ENCODE measurements around the gene ACVR2A.

Gene ACVR2A

DNA sequence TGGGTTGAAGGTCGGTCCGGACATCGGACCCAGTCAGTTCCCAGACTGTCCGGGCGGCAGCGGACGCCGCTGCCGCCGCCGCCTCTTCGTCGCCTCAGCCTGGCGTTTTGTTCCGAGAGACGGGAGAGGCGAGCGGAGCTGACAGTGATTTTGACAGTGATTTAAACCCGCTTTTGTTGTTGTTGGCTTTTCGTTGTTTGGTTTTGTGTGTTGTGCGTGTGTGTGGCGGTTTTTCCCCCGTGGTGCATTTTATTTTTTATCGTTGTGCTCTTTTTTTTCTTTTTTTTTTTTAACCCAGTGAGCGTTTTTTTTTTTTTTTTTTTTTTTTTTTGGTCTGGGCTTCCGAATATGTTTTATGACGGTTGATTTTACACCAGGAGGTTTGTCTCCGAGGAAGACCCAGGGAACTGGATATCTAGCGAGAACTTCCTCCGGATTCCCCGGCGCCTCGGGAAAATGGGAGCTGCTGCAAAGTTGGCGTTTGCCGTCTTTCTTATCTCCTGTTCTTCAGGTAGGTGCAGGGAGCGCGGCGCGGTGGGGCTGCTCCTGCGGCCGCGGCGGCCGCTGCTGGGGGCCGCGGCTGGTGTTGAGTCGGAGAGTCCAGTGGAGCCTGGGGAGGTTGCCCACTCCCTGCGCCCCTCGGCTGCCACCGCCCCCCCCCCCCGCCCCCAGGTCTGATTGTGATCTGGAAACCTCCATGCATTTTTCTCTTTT is at the start of gene ACVR2A:
TSS of gene ACVR2A (plus strand) at position 333 of the 714 bp plus-strand sequence. CDS start at position 457, 124 bp downstream.
- no peak for DNase-seq

DNA sequence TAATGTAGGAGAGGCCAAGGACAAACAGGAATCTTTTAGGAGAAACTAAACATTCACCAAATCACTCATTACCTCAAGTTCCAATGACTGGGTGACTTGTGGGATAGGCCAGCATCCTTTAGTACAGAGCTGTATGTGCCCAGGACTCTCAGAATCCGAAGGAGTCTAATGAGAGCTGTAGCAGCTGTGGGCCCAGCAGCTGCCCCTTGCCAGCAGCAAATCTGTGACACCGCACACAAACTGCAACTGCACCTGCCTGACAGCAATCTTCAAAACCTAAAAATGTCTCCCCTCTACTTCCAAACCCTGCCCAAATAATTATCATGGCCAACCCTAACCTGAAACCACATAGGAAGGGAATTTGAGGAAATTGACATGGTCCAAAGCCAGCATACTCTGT is 44.5 kb upstream of the ACVR2A start:
- no peak for DNase-seq

DNA sequence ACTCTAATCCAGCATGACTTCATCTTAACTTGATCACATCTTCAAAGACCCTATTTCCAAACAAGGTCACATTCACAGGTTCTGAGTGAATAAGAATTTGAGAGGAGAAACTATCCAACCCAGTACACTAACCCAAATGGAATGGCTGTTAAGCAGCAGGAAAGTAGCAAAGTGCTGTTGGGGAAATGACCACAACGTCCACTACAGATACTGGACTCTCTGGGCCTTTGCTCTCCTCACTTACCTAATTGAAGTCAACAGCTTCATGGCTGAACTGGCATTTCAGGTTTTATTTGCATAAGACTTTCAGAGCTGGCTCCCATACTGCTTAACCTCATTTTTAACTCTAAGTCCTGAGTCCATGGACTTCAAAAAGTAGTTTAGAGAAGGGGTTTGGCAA is 38.0 kb upstream of the ACVR2A start:
- DNase-seq = no peak

DNA sequence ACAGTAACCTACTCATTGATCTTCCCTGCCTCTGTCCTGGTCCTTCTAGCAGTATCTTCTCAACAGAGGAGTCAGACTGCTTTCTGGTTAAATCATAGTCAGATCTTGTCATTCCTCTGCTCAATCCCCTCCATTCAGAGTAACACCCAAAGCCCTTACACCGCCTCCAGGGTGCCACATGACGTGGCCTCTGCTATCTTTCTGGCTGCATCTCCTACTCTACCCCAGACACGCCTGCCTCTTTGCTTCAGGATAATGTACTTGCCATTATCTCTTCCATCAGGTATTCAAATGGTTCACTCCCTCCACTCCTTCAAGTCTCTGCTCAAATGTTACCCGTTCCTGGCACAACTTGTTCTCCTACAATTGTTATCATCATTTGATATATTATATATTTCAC is 36.3 kb upstream of the ACVR2A start:
- DNase-seq = no peak

DNA sequence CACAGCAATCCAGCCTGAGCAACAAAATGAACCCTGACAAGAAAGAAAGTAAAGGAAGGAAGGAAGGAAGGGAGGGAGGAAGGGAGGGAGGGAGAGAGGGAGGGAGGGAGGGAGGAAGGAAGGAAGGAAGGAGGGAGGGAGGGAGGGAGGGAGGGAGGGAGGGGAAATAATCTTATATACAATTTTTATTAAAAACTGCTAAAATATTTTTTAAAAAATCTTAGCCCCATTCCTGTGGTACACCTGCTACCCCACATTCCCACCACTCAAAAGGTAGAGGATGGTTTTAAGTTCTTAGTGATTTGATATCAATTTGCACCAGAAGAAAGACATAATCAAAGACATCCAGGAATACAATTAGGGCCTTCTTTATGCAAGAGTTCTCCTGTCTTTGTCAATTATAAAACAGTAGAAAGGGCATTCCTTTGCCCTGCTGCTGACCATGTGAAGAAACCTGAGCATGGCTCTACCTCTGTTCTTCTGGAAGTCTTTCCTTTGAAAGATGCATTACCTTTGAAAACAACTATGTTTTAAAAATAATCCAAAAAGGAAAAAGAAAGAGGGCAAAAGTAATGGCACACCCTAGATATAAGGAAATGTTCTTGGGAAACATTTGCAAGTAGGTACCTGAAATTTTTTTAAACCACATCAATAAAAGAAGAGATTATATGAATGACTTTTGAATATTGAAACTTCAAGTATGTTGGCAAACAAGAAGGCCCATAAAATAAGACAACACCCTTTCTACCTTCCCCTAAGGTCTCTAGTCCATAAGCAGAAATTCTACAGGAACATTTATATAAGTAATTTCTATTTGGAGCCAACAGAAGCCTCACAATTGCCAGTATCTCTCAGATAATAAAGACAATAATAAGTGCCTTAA is 33.7 kb upstream of the ACVR2A start:
- DNase-seq = no peak

DNA sequence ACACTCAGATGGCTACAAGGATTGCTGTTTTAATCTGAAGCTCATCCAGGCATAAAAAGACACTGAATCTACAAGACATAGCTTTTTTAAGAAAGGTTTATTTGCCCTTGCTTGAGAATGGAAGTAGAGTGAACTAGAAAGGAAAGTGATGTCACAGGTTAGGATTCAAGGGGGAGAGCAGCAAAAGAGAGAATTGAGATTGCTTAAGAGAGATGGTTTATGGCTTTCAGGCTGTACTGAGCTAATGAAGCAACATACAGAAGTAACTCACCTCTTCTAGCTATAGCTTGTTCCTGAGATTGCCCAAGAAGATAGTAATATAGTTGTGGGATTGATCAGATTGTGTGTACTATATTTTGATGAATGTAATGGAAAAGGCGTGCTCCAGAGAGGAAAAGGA is 26.1 kb upstream of the ACVR2A start:
- DNase-seq = no peak

DNA sequence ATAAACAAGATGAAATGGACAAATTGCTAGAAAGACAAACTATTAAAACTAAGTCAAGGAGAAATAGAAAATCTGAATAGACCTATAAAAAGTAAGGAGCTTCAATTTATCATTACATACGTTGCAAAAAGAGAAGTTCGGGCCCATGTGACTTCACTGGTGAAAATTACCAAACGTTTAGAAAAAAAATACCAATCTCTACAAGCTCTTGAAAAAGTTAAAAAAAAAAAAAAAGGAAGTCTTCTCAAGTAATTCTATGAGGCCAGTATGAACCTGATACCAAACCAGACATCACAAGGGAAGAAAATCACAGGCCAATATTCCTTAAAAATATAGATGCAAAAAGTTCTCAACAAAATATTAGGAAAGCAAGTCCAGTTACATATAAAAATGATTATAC is 20.2 kb upstream of the ACVR2A start:
- DNase-seq = no peak

DNA sequence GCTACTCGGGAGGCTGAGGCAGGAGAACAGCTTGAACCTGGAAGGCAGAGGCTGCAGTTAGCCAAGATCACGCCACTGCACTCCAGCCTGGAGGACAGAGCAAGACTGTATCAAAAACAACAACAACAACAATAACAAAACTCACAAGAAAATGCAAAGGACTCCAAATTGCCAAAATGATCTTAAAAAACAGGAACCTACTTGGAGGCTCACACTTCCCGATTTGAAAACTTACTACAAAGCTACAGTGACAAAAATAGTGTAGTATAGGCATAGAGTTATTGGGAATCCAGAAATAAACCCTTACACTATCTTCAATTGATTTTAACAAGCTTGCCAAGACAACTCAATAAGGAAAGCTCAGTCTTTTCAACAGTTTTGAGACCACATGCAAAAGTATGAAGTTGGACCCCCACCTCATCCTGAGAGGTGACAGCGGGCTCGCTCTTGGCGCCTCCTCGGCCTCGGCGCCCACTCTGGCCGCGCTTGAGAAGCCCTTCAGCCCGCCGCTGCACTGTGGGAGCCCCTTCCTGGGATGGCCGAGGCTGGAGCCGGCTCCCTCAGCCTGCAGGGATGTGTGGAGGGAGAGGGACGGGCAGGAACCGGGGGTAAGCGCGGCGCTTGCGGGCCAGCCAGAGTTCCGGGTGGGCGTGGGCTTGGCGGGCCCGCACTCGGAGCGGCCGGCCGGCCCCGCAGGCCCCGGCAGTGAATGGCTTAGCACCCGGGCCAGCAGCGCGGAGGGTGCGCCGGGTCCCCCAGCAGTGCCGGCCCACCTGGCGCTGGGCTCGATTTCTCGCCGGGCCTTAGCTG is 18.3 kb upstream of the ACVR2A start:
- DNase-seq = no peak

DNA sequence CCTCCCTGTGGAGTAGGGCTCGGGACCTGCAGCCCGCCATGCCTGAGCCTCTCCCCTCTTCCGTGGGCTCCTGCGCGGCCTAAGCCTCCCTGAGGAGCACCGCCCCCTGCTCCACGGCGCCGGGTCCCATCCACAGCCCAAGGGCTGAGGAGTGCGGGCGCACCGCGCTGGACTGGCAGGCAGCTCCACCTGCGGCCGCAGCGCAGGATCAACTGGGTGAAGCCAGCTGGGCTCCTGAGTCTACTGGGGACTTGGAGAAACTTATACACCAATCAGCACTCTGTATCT is 17.8 kb upstream of the ACVR2A start:
- no peak for DNase-seq

DNA sequence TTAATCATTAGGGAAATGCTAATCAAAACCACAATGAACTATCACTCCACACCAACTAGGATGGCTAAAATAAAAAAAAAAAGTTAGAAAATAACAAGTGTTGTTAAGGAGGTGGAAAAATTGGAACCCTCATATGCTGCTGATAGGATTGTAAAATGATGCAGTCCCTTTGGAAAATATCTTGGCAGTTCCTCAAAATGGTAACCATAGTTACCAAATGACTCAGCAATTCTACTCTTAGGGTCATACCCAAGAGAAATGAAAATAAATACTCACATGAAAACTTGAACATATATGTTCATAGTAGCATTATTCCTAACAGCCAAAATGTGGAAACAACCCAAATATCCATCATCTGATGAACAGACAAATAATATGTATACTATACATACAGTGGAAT is 15.7 kb upstream of the ACVR2A start:
- no peak for DNase-seq

DNA sequence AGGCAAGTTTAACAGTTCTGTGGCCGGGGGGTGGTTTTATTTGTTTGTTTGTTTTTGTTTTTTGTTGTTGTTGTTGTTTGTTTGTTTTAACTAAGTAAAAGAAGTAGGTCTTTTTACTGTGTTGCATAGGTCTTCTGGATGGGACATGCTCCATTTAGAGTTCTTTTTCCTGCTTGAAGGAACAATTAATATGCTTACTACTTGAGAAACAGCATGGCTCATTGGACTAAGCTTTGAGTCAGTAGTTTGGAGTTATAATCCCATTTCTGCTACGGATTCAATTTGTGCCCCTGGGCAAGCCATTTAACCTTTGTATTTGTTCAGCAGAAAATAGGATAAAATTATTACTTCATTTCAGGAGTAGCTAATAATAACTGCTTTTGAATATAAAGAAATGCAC is 8.7 kb upstream of the ACVR2A start:
- DNase-seq = no peak

DNA sequence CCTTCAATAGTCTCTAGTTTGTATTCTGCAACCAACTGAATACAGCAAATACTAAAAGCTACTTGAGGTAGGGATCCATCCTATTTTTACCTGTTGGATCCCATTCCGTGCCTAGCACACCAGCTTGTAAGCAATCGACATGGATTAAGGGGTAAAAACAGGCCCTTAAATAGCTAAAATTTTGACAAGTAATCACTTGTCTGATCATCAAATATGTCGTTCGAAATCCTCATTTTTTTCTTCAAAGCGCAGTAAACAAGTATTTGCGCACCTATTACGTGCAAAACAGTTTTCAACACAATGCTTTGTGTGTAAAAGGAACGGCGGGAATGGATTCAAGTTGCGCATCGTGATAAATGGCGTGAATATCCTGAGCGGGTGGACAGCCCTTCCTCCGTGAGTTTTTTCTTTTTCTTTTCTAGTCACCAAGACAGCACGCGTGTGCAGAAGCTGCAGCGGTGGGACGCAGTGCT is 1.4 kb upstream of the ACVR2A start:
- DNase-seq = no peak

DNA sequence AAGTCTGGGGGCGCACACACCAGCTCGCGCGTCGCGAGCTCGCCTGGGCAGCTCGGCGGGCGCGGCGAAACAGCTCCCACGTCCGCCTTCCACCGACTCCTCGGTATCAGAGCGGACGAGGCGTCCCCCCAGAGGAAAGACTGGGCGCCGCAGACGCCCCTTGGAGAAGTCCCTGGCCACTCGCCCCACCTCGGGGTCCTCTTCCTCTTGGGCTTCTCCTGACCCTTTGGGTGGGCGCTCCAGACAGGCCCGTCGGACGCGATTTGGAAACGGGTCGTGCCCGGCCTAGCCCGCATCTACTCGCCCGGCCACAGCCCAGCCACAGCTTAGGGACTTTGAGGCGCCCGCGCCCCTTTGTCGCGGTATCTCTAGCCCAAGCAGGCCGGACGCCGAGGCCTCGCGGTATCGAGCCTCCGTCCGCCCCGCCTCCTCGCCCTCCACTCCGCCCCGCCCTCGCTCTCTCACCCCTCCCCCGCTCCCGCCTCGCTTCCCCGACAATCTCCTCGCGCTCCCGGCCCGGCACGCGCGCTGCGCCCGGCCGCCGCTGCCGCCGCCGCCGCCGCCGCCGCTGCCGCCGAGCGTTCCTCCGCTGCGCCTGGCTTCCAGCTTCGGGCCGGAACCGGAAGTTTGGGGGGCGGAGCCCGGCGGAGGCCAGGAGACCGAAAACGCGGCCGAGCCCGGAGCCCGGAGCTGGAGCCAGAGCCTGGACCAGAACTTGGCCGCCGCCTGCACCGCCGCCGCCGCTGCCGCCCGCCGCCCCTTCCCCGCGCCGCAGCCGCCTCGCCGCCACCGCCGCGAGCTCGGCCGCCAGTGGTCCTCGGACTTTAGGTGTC is 749 bp upstream of the ACVR2A start:
- DNase-seq = no peak

DNA sequence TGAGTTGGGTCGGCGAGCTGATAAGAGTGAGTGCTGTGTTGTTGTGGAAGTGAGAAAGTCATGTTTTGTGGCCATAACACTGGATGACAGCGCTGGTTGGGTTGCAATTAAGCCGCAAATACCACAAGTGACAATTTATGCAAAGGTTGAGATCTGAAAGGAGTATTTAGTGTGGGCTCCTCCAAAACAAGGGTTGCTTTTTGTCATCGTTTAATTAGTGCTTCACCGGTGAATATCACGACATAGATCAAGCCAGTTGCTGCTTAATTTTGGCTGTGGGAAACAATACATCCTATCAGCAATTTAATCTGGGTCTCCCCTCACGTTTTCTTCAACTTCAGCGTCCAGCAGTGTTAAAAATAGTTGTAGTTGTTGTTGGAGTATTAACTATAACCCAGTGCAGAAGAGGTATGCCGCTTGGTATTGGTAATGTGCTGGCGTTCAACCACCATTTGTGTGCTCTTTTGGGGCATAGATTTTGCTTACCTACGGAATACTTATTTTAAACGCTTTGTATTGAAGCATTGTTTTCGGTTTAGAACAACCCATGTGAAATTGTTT is 662 bp downstream of the ACVR2A start:
- no peak for DNase-seq

DNA sequence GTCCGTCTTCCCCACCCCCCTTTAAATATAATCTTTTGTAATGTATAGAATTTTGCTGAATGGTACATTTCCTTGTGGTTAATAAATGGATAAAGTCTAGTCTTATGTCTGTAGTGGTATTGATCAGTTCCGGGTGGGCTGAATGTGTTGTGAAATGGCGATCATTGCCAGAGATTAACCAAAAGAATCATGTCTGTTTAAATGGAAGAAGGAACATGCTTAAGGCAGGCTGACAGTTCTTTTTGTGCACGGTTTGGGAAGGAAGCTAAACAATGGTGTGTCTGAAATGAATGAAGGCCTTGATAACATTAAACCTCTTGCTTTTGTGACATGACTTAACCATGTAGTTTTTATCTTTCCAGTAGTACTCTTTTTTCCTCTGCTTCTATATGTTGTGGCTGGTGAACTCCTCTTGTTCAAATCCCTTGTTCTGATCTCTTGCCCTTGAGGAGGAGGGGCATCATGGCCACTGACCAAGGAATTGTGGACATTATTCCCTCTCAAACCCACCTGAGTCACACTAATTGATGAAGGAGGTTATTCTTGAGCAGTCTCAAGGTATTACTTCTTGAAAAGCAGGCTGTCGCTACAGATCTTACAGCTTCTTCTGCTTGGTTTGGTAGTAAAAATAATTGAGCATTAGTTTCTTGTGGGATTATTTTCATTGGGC is 1.7 kb downstream of the ACVR2A start:
- no peak for DNase-seq

DNA sequence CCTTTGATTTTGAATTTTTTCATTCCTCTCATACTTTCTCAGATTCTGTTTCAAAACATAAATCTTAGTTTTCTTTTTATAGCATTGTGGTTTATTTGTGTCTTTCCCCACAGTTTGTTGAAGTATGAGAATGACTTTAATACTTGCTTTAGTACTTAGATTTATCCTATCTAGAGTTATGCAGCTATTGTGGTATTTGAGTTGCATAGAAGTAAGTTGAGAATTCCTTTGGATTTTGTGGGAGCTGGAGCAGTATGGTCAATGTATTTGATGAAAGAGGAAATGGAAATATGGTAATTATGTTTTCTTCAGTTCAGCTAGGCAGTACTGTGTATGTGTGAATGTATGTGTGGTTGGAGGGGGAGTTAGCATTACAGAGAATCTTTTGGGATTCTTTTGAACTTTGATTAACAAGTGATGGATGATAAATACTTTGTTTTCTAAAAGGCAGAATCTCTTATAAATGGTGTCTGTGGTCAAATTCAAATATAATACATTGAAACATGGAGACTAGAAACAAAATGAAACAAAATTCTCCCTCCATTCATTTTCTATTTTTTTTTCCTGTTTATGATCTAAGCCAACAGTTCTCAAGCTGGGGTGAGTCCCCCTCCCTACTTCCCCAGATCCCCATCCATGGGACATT is 3.0 kb downstream of the ACVR2A start:
- no peak for DNase-seq

DNA sequence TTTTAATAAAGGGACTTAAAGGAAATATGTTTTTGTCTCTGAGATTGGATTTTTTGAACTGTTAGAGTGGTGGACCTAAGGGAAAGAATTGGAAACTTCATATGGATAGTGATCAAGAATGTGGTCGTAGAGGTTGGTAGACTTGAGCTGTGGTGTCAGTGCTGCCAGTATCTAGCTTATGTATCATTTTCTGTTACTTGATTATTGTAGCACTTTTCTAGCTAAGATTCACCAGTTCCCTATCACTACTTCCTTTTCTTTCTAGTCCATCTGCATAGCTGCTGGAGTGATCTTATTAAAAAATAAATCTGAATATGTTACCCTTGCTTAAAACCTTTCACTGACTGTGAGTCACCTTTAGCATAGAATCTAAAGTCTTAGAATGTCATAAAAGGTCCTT is 6.0 kb downstream of the ACVR2A start:
- no peak for DNase-seq

DNA sequence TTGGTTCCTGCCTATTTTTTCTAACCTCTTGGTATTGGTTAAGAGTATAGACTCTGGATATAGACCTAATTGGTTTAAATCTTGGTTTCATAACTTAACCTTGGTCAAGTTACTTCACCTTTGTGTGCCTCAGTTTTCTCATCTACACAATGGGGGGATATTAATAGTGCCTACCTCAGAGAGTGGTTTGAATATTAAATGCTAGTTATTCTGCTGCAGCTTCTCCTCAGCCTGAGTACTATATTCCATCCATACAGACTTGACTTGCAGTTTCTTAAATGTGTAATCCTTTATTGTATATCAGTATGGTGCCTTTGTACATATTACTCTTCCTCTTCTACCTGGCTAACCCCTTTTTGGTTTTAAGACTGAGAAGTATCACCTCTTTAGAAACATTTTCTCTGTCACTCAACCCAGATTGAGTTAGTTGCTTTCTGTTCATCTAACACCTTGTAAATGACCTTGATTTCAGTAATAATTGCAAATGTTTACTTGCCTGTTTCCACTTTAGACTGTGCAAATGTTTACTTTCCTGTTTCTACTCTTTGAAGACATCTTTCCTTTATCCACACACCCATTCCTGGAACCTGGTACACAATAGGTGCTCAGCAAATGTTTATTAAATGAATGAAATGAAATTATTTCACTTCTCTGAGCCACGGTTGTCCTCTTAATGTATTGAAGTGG is 6.6 kb downstream of the ACVR2A start:
- DNase-seq = no peak

DNA sequence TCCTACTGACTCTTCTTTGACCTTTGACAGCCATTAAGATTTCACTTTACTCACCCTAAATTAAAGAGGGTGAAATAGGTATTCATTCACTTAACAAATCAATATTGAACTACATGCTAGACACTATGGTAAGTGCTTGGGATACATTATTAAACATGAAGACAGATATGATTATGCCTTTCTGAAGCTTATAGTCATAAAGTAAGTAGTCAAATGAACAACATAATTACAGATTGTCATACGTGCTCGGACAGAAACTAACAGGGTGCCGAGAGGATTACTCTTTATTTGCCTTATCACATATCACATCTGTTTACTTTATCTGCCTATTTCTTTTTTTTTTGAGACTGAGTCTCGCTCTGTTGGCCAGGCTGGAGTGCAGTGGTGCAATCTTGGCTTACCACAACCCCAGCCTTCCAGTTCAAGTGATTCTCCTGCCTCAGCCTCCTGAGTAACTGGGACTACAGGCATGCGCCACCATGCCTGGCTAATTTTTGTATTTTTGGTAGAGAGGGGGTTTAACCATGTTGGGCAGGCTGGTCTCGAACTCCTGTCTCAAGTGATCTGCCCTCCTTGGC is 9.8 kb downstream of the ACVR2A start:
- DNase-seq = no peak

DNA sequence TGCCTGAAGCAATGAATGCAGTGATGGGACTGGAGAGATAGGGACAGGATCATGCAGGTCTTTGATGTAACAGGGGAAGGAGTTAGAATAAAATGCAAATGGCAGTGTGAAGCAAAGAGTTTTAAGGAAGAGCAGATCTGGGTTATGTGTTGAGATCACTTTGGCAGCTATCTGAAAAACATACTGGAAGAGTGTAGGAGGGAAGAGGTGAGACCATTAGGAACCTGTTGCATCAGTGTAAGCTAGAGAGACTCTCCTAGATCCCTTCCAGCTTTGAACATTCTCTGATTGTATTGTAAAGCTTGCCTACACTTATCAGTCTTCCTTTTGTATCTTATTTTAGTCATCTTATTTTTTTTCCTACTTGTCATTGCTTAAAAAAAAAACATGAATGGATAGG is 10.5 kb downstream of the ACVR2A start:
- DNase-seq = no peak

Measured in AML-193 (cell line).